HL-60/S4 (cell line): ENCODE data around the gene GSPT1.

ENCODE experiments used
- in situ Hi-C: fragments of 300-500 bp; cut with MboI; formaldehyde crosslinking; loops from 2 replicates; pipeline ENCODE4 v1.14.3; 2022; ENCODE audit warnings: low sequenced_read_pairs

The GSPT1 gene

DNA sequence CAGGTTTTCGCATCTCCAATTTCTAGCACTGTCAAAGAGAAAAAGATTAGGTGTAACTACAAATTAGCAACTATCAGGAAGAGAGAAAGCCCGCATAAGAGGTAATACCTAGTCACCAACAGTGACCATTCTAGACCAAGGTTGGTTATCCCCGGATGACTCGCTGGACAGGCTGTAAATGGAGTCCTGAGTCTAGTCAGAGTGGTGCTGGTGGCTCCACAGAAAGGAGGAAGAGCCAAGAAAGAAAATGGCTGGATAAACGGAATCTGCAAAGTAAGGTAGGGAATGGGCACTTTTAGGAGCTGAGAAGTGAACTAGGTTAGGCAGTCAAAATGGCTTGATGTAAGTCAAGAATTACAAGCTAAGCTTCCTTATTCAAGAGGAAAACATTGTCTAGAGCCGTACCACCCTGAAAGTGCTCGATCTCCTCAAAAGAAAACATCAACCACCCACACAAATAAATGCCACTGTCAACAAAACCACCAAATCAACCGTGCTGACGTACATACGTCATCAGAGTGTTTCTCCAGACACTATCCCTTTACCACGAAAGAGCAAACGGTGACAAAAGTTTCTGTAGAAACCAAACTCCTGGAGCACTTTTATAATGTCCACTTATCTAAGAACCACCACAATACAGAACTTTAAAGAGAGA, 2.2 kb downstream of the GSPT1 start:
- in situ Hi-C loops = no loop called here

DNA sequence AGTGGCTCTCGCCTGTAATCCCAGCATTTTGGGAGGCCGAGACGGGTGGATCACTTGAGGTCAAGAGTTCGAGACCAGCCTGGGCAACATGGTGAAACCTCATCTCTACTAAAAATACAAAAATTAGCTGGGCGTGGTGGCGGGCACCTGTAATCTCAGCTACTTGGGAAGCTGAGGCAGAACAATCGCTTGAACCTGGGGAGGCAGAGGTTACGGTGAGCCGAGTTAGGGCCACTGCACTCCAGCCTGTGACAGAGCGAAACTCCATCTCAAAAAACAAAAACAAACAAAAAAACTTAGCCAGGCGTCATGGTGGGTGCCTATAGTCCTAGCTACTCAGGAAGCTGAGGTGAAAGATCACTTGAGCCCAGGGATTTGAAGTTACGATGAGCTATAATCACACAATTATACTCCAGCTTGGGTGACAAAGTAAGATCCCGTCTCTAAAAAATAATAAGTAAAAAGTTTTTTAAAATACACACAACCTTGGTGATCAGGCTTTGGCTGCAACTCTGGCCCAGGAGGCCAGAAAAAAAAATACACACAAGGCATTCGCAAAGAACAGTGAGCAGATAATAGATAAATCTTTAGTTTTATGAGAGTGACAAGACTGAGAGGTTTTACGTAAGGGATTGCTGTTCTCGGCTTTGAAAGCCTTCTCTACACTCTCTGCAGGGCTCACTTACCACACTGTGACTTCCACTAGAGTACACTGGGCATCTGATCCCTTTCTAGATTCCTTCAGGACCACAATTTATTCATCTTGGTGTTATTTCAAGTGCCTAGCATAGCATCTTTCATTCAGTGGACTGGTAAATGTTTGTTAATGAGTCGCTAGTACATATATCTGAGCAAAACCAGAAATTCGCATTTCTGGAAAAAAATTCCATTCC, 5.9 kb downstream of the GSPT1 start:
- in situ Hi-C loops = no loop called here

DNA sequence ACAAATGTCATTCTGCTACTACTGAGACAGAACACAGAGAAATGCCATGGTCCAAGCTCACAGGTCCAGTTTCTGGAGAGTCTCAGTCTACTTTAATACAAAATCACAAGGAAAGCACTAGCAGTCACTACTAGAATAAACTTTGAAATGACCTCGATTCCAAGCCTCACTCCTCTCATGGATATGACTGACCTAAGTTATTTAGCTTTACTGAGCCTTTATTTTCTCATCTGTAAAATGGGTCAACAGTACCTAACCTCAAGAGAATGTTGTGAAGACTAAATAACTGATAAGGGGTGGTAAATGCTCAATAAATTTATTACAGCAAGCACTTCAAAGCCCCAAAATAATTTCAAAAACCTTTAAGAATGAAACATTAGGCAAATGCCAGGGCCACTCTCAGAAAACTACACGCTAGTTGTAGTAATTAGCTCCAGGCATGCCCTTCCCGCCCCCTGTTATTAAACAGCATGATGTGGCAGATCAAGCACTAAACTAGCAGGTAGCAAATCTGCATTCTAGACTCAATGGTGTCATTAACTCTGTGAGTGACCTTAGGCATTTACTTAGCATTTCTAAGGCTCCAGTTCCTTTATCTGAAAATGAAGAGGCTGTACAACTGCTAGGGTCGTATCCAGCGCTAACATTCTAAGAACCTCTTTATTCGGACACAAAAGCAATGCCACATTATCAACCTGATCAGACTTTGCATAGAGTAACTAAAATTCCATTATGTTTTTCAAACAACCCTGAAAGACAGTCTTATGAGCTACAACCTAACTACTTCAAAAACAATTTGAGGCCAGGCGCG, 8.4 kb downstream of the GSPT1 start:
- in situ Hi-C loops = no loop called here

DNA sequence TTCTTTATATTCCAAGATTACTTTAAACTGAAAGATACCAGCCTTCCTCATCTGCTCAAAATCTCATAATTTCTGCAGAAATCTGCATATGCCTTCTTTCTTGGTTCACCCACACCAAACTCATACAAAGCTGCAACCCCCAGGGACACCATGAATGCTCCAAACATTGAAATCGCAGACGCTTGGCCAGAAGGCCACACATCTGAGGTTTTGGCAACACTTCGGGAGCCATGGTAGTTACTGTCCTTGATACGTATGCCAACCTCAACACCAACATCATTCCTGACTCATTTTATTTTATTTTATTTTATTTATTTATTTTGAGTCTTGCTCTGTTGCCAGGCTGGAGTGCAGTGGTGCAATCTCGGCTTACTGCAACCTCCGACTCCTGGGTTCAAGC, 11.8 kb downstream of the GSPT1 start:
- in situ Hi-C loops = no loop called here

DNA sequence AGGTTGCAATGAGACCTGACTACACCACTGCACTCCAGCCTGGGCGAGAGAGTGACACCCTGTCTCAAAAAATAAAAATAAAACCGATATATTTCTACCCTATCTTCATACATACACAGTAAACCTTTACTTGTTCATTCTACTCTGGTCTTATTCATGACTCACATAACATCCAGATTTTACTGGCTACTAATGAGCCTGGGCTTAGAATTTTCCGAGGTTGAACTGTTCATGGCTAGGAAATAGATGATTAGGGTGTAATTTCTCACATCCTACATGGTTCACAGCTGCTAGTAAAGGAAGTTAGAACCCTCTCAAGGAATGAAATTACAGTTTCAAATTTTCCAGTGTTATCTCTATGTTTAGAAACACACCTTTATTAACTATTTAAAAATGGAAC, 14.7 kb downstream of the GSPT1 start:
- in situ Hi-C loops = no loop called here

DNA sequence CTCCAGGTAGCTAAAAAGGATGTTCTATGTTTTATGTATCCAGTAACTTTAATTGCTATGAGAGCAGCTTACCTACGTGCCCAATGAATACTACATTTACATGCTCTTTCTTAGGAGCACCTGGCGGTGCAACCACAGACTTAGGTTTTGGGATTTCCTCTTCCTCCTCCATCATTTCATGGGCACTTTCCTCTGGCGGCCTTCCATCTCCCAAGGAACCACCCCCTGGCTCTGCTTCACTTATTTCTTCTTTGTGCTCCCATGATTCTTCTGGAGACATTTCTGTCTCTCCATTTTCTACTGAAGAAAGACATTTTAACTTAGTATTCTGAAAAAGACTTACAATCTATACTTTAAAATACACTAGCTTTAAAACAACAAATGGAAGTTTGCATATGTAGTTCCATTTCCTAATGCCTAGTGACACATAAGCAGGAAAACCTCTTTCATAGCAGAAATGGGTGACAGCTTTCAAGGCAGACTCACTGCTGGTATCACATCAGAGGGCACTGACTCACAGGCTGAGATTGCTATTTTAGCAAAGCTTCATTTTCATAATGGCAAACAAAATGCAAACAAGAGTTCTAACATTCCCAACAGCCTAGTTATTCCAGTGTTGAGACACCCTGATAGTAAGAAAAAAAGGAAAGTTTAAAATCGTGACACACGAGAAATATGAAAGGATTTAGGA, 19.1 kb downstream of the GSPT1 start:
- in situ Hi-C loops = no loop called here

DNA sequence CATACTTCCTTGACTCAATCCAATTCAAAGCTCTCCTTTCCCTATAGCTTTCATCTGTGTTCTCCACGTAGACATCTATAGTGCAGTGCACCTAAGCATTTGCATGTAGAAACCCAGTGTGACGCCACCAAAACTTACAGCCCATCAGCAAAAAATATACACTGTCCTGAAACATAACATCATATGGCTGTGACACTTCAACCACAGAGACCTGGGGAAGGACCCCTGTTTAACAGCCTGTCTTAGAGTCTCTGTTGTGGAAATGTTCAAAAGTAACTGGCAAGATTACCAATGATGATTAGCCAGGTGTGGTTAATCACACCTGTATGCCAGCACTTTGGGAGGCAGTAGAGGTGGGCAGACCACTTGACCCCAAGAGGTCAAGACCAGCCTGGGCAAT, 22.2 kb downstream of the GSPT1 start:
- in situ Hi-C loops = no loop called here

DNA sequence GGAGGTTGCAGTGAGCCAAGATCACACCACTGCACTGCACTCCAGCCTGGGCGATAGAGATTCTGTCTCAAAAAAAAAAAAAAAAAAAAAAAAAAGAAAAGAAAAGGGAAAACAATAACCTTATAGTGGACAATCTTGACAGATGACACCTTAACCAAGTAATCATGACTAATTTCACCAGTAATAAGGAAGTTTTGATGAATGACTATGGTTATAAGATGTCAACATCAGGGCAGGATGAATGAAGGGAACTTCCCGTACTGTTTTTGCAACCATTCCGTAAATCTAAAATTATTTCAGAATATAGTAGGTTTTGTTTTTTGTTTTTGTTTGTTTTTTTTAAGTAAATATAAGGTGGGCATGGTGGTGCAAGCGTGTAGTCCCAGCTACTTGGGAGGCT, 23.0 kb downstream of the GSPT1 start:
- in situ Hi-C loops = no loop called here

DNA sequence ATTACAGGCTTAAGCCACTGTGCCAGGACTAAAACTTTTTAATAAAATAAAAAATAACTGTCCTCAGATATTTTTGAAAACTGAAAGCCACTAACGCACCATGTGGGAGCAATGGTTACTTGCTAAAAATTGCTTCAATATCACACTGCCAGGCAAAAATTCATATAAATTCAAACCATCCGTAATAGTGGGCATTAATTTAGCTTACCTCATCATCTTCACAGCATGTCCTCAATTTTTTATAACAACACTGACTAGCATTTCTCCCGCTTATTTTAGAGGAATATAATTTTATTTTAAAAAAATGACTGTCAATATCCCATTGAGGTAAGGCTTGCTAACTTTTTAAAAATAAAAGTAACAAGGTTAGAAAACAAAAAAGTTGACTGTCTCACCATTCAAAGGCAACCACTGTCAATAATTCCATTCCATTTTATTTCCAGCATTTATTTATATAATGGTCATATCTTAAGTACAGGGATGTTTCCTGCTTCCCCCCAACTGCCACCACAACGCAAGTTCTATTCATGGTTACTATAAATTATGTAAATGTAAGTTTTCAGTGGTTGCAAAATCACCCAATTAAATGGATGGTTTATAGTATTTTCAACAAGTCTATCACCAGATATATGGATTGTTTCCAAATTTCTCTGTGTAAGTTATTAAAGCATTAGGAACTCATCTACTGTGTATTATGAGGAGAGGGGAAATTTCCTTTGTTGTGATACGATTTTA, 25.4 kb downstream of the GSPT1 start:
- in situ Hi-C loops = no loop called here

DNA sequence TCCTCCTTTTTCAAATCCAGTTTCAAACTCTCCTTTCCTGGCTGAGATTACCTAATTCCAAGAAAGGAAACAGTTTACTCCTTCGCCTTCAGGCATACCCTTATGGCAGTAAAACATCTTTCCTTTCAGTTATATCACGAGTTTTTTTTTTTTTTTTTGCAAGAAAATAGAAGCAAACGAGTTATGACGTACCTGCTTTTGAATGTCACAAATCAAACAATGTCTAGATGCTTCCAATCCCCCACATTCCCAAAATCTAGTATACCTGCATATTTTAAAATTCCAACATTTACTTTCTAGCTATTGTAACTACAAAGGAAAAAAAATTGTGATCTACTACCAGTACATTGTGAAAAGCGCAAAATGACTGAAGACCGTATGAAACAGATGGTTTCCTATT, 28.9 kb downstream of the GSPT1 start:
- in situ Hi-C loops = no loop called here

DNA sequence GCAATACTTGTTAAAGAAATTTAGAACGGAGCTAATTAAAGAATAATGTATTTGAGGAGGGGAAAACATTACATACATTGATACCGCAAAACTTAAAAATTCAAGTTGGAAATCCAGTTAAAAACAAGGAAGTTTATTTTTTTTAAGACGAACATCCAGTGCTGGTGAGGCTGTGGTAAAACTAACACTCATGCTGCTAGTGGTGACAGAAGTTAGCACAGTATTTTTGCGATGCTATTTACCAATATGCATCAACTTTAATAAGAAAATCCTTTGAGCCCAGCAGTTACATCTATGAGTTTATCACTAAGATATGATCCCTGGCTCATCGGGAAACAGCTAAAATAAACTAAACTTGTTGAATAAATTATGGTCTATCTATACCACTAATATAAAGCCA, 31.7 kb downstream of the GSPT1 start:
- in situ Hi-C loops = no loop called here

DNA sequence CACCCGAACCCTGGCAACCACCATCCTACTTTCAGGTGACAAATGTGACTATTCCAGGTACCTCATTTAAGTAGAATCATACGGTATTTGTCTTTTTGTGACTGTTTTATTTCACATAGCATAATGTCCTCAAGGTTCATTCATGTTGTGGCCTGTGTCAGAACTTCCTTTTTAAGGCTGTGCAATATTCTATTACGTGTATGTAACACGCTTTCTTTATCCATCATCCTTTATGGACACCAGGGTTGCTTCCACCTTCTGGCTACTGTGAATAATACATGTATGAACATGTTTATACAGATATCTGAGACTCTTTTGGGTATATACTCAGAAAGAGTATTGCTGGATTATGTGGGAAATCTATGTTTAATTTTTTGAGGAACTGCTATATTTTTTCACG, 35.7 kb downstream of the GSPT1 start:
- in situ Hi-C loops = no loop called here

DNA sequence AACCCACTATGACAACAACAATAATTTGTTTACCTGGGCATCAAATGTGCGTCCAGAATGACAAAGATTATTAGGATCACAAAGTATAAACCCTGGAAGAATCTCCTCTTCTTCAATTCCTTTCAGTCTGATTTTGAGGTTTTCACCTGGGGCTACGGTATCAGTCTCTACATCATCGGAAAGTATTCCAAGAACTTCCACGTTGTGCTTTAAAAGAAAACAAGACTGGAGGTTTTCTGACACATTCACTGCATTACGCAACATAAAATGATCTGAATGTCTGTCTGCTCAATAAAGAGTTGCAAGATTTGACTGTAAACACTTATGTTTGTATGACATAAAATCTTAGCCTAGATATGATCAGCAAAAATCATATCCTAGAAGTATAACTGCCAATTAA, 38.4 kb downstream of the GSPT1 start:
- in situ Hi-C loops = no loop called here

DNA sequence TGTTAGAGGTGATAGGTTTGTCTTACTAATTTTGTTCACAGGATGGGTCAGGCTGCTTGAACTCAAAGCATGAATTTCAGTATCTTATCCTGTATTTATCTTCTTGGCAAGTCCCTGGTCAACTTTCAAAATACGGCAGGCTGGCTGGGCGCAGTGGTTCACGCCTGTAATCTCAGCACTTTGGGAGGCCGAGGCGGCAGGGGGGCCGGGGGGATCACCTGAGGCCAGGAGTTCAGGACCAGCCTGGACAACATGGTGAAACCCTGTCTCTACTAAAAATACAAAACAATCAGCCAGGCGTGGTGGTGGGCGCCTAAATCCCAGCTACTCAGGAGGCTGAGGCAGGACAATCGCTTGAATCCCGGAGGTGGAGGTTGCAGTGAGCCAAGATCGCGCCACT, 39.5 kb downstream of the GSPT1 start:
- in situ Hi-C loops = no loop called here

DNA sequence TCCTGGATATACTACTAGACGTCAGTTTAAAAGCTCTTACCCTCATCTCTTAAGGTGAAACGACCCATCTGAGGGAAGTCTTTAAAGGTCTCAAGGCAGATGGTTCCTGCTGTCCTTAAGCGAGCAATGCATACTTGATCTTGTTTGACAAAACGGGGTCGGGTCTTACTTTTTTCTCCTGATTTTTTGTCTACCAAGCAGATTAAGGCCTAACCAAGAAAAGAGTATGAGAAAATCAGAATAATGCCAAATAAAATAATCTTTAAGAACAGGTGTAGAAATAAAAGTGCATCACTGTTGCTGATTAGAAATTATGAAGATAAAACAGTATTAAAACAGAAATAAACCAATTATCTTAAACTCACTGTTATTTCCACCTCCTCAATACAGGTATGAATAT, 40.0 kb downstream of the GSPT1 start:
- in situ Hi-C loops = no loop called here

DNA sequence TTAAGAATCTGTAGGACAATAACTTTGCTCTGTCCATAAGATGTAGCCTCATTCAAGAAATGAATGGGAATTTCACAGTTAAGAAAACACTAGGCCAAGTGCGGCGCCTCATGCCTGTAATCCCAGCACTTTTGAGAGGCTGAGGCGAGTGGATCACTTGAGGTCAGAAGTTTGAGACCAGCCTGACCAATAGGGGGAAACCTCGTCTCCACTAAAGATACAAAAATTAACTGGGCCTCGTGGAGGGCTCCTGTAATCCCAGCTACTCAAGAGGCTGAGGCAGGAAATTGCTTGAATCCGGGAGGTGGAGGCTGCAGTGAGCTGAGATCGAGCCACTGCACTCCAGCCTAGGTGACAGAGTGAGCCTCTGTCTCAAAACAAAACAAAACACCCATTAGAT, 44.6 kb downstream of the GSPT1 start:
- in situ Hi-C loops = no loop called here

DNA sequence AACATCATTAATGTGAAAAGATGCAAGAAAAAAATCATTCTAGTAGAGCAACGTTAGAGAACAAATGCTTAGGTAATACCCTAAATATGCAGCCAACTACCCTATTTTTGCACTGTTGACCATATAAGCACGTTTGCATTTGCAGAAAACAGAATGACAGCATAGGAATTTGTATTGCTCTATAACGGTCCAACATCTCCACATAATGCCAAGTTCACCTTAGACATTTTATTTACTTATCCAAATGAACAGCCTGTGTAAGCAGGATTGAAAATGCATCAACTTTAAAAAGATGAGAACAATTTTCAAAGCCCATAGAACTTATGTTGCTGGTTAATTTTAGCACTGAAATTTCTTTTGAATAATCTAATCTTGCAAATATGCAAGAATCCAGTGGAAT, 45.4 kb downstream of the GSPT1 start:
- in situ Hi-C loops = no loop called here

DNA sequence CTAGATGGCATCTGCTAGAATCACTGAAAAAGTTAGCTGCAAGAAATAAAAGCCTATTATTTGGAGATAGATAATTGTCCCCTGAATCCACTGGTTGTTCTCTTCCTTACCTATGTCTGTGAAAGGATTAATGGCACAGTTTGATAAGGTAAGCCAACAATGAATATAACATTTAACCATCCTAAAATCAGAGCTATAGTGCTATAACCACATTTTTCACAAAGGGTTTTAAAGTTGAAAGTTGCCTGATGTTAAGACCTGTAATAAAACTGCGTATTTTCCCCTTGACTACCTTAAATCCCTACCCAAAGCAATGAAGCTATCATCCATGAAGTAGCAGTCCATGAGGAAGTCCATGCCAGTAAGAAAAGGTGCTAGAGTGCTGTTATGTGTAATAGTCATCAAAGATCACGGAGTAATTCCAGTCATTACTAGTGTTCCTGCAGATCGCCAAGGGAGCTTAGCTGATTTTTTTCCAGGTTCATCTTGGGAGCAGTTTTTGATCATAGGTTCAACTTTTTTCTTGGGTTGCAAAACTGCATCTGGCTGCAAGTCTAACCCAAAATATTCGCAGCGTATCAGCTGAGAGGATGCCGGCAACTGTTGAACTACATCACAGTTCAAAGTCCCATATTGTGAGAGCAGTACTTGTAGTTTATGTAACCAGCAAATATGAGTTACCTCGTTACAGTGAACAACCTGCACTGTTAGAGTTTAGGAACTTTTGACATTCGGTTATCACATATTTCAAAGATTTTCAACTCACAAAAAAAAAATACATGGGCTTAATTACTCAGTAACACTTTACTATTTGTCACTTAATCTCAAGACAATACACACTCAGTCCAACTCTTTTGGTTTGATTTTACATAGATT, 46.2 kb downstream of the GSPT1 start:
- in situ Hi-C loops = no loop called here

DNA sequence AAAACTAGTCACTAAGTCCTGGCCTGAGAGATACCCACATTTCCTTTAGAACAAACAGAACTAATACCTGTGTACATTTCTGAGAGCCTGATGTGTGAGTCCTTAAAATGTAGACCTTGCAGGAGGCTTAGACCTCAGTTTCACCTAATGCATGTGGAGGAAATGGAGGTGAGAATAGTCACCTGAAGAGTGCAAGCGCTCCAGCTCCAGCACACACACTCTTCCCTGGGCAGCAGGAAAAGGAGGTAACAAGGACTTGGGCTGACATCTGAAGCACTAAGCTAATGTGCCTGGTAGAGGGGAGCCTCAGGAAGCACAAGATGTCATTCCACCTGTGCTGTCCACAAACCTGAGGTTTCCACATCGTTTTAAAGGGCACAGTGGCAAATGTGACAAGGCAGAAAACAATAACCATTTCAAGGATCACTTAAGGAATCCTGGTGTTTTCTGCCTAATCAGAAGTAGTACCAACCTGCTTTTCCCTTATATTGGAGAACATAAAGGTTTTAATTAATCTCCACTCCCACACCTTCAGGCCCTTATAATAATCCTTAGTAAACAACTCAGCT, 47.3 kb downstream of the GSPT1 start:
- in situ Hi-C loops = no loop called here
